ENCODE results near the gene MED25.

MED25 gene

DNA sequence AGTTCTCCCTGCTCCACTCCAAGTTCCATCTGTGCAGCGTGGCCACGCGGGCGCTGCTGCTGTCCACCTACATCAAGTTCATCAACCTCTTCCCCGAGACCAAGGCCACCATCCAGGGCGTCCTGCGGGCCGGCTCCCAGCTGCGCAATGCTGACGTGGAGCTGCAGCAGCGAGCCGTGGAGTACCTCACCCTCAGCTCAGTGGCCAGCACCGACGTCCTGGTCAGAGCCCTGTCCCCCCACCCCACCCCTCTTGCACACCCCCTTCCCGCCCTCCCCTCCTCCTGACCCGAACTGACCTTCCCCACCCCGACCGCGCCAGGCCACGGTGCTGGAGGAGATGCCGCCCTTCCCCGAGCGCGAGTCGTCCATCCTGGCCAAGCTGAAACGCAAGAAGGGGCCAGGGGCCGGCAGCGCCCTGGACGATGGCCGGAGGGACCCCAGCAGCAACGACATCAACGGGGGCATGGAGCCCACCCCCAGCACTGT, 16.6 kb upstream of the MED25 start:
- TF ChIP-seq, protein P1, sequence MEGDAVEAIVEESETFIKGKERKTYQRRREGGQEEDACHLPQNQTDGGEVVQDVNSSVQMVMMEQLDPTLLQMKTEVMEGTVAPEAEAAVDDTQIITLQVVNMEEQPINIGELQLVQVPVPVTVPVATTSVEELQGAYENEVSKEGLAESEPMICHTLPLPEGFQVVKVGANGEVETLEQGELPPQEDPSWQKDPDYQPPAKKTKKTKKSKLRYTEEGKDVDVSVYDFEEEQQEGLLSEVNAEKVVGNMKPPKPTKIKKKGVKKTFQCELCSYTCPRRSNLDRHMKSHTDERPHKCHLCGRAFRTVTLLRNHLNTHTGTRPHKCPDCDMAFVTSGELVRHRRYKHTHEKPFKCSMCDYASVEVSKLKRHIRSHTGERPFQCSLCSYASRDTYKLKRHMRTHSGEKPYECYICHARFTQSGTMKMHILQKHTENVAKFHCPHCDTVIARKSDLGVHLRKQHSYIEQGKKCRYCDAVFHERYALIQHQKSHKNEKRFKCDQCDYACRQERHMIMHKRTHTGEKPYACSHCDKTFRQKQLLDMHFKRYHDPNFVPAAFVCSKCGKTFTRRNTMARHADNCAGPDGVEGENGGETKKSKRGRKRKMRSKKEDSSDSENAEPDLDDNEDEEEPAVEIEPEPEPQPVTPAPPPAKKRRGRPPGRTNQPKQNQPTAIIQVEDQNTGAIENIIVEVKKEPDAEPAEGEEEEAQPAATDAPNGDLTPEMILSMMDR (conservative IDR thresholded peaks at IDR 0.05; ENCODE audit: low read depth, low read length), result no peak
- Histone ChIP-seq H3K4me2 (no peak overlapping the region), H2AFZ (ENCODE audit: low read depth) (no peak overlapping the region), H3K79me2 (ENCODE audit: insufficient read depth, low read depth) (no peaks in the 10 kb centered on the region), H3K27me3 (ENCODE audit: insufficient read depth, low read depth) (no peaks in the 10 kb centered on the region), H3K9ac (no peak overlapping the region), H4K20me1 (ENCODE audit: insufficient read depth) (no peaks in the 10 kb centered on the region), H3K4me3 (IDR thresholded peaks at IDR 0.05; ENCODE audit: insufficient read depth, low read depth, low read length) (no peak overlapping the region), H3K4me1 (ENCODE audit: low read depth, poor library complexity, severe bottlenecking) (no peaks in the 10 kb centered on the region), H3K27ac (no peak overlapping the region), H3K36me3 (ENCODE audit: insufficient read depth) (no peaks in the 10 kb centered on the region)

DNA sequence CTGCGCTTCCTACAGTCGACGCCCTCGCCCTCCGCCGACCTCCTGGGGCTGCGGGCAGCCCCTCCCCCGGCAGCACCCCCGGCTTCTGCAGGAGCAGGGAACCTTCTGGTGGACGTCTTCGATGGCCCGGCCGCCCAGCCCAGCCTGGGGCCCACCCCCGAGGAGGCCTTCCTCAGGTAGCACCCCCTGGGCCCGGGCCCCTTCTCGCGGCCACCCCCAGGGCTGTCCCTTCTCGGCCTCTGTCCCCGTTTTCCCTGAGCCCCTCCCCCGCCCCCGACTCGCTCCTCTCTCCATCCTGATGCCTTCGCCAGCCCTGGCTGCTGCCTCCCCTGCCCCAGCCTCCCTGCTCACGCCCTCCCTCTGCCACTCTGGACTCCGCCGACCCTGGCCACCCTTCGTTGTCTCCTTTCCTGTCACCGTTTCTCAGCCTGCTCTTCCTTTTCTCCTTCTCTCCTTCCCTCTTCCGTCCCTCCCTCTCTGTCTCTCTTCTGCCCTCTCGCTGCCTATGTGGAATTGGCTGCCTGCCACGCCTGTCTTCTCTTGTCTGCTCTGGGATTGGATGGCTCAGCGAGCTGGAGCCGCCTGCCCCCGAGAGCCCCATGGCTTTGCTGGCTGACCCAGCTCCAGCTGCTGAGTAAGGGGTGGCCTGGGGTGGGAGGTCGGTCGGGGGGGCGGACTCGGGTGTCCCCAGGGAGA, 16.0 kb upstream of the MED25 start:
- Histone ChIP-seq H2AFZ (ENCODE audit: low read depth) (no peak overlapping the region), H3K27me3 (ENCODE audit: insufficient read depth, low read depth) (no peaks in the 10 kb centered on the region), H3K9ac (no peak overlapping the region), H3K4me3 (IDR thresholded peaks at IDR 0.05; ENCODE audit: insufficient read depth, low read depth, low read length) (no peak overlapping the region), H4K20me1 (ENCODE audit: insufficient read depth) (no peaks in the 10 kb centered on the region), H3K36me3 (ENCODE audit: insufficient read depth) (no peaks in the 10 kb centered on the region), H3K4me2 (no peak overlapping the region), H3K27ac (no peak overlapping the region), H3K4me1 (ENCODE audit: low read depth, poor library complexity, severe bottlenecking) (no peaks in the 10 kb centered on the region), H3K79me2 (ENCODE audit: insufficient read depth, low read depth) (no peaks in the 10 kb centered on the region)
- TF ChIP-seq, protein P1 (conservative IDR thresholded peaks at IDR 0.05; ENCODE audit: low read depth, low read length), result no peak

DNA sequence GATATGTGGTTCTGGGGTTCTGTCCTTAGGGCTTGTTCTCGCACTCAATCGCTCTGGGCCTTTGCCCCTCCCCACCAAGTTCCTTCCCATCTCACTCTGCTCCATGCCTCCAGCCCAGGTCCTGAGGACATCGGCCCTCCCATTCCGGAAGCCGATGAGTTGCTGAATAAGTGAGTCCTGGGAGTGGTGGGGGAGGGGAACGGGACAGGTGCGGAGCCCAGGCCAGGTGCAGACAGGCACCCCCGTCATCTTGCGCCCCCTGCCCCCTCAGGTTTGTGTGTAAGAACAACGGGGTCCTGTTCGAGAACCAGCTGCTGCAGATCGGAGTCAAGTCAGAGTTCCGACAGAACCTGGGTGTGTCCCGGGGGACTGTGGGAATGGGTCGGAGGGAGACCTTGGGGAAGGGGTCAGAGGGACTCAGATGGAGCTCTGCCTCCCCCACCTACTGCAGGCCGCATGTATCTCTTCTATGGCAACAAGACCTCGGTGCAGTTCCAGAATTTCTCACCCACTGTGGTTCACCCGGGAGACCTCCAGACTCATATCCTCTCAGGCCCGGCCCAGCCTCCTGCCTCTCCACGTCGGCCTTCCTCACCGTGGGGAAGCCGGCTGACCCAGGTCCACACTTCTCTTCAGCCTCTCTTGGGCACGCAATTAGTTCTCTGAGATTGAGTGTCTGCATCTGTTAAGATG, 15.1 kb upstream of the MED25 start:
- H3K4me1 ChIP-seq (ENCODE audit: low read depth, poor library complexity, severe bottlenecking), result no peaks in the 10 kb centered on the region
- no peak overlapping the region for H3K27ac ChIP-seq
- no peaks in the 10 kb centered on the region for H3K27me3 ChIP-seq (ENCODE audit: insufficient read depth, low read depth)
- no peaks in the 10 kb centered on the region for H3K79me2 ChIP-seq (ENCODE audit: insufficient read depth, low read depth)
- H3K4me2 ChIP-seq, result no peak overlapping the region
- H4K20me1 ChIP-seq (ENCODE audit: insufficient read depth), result no peaks in the 10 kb centered on the region
- no peak overlapping the region for H3K4me3 ChIP-seq (IDR thresholded peaks at IDR 0.05; ENCODE audit: insufficient read depth, low read depth, low read length)
- H2AFZ ChIP-seq (ENCODE audit: low read depth), result no peak overlapping the region
- H3K9ac ChIP-seq, result no peak overlapping the region
- TF ChIP-seq, protein P1 (conservative IDR thresholded peaks at IDR 0.05; ENCODE audit: low read depth, low read length), result no peak
- no peaks in the 10 kb centered on the region for H3K36me3 ChIP-seq (ENCODE audit: insufficient read depth)

DNA sequence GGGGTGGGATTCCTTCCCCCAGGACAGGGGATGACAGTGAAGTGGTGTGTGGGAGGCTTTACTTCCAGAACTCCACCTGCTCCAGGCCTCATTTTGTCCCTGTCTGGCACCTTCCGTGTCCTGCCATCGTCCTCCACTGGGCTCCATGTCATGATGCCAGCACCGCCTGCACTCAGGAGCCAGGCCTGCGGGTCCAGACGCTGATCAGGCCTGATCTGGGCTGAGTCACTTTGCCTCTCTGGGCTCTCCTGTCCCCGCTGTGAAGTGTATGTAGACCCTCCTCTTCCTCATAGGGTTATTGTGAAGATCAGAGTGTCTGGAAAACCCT, 14.6 kb upstream of the MED25 start:
- no peaks in the 10 kb centered on the region for H3K36me3 ChIP-seq (ENCODE audit: insufficient read depth)
- H4K20me1 ChIP-seq (ENCODE audit: insufficient read depth), result no peaks in the 10 kb centered on the region
- no peaks in the 10 kb centered on the region for H3K27me3 ChIP-seq (ENCODE audit: insufficient read depth, low read depth)
- H3K27ac ChIP-seq, result no peak overlapping the region
- no peak overlapping the region for H3K4me3 ChIP-seq (IDR thresholded peaks at IDR 0.05; ENCODE audit: insufficient read depth, low read depth, low read length)
- no peak overlapping the region for H3K9ac ChIP-seq
- H3K4me2 ChIP-seq, result no peak overlapping the region
- no peak overlapping the region for H2AFZ ChIP-seq (ENCODE audit: low read depth)
- TF ChIP-seq, protein P1 (conservative IDR thresholded peaks at IDR 0.05; ENCODE audit: low read depth, low read length), result no peak
- no peaks in the 10 kb centered on the region for H3K4me1 ChIP-seq (ENCODE audit: low read depth, poor library complexity, severe bottlenecking)
- H3K79me2 ChIP-seq (ENCODE audit: insufficient read depth, low read depth), result no peaks in the 10 kb centered on the region
